ENCODE measurements around the gene VEPH1.

Gene VEPH1

DNA sequence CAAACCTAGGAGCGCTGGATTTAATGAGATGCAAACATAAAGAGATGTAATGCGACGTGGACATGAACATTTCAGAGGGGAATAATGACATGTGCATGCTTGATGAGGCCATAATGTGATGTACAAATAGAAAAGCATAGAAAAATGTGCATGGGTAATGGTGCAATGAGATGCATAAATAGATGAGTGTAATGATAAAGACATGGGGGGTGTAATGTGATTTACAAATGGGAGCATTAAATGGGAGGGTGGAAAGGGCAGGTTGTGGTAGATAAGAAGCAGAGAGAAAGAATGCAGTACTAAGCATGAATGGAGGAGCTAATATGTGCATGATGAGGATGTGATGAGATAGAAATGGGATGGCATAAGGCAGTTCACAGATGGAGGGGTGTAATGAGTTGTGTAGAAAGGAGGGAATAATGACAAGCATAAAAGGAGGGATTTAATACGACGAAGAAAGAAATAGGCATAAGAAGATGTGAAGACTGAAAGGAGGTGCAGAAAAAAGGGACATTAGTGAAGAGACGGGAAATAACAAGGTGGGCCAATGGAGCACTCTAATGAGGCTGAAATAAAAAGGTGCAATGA lies 205.8 kb downstream of the VEPH1 start:
- DNase-seq, result peak; percentile 13

DNA sequence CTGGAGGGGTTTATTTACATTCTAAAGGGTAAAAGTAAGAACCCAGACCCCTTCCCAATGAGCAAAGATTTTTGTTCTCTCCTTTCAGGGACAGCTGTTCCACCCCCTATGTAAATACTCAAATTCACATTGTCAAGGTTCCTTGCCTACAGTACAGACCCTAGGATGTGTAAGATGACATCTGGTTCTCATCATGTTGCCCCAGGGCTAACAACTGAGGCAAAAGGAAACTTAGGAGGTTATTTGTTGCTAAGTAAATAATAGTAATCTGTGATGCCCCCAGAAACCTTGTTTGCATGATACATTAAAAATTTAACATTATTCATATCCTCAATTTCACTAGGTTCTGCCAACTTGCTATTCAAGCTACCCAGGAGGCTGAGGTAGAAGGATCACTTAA lies 208.3 kb downstream of the VEPH1 start:
- DNase-seq, result no peak

DNA sequence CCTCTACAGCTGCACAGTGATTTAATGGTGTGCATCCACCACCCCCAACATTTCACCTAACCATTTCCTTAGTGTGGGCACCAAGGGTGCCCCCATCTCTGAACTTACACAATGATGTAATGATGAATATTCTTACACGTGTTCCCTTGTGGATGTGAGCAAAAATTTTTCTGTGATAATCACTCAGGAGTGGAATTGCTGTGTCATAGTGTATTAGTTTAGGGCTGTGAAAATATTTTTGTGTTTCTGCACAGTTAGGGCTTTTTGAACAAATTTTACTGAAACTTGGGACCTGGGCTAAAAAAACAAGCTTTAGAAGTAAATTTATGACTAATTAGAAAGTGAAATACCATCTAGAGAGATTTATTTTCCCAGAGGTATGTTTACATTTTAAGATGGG lies 208.7 kb downstream of the VEPH1 start:
- DNase-seq, result no peak

GRCh38 chr3:157290766-157291165 lies 212.4 kb downstream of the VEPH1 start:
- DNase-seq, result no peak

DNA sequence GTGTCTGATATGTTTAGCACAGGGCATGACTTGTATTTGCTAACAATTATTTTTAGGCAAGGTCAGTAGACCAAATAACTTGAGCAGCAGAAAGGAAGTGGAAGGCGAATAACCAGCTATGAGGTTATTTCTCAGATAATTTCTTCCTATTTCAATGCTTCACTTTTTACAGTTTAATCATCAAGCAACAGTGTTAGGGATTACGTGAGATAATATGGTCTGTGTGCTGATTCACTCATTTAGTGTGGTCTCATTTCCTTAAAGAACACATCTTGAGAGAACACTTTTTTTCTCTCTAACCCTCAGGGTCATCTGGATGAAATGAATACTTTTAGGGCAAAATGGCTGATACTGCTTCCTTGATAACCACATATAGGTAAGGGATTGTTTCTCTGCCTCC lies 217.2 kb downstream of the VEPH1 start:
- DNase-seq, result no peak

DNA sequence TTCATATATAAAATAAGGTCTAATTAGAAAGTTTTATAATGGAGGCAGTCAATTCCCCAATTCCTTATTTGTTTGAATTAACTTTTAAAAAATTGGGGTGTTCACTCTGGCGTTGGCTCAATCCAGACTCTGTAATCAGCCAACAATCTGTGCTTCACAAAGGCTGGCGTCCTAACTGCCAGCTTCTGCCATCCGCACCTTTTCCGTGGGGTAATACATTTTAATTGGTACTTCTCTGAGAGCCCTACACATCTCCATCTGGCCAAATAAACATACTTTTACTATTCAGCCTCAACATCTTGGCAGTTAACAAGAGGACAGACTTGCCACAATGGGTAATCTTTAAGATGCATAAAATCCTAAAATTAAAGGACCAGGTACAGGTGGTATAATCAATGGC lies 218.1 kb downstream of the VEPH1 start:
- DNase-seq, result no peak

- DNase-seq, result no peak
These were observed 218.5 kb downstream of the VEPH1 start for GRCh38 chr3:157284688-157285087.

- no peak for DNase-seq
These were observed 220.7 kb downstream of the VEPH1 start for GRCh38 chr3:157282261-157283191.

DNA sequence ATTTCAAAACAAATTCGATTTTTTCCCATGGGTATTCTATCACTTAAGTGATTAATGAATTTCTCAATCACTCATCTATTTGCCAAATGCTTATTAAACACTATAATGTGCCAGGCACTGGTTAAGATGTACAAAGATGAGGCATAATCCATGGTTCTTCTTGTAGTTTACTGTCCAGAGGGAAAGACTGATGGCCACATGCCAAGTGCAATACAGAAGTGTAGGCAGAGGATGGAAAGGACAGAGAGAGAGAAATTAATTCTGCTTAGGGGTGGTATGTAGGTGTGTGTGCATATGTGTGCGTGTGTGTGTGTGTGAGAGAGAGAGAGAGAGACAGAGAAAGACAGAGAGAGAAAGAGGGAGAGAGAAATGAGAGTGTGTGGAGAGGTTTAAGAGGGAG lies 222.4 kb downstream of the VEPH1 start:
- no peak for DNase-seq

DNA sequence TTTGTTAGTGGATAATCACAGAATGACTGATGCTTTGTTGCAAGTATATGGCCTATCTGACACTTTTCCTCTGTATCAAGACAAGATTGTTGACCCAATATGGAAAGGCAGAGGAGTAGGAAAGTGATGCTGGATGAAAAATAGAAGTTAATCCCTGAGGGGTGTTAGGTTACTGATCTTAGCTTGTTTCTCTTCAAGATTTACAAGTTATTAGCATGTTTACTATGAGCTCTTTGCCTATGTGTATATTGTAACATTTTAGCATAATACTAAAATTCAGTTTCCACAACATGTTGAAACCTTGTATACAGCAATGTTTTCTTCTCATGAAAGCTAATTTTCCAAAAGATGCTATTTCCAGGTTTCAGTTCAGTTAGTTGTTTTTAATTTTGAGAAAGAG lies 222.9 kb downstream of the VEPH1 start:
- DNase-seq, result no peak

DNA sequence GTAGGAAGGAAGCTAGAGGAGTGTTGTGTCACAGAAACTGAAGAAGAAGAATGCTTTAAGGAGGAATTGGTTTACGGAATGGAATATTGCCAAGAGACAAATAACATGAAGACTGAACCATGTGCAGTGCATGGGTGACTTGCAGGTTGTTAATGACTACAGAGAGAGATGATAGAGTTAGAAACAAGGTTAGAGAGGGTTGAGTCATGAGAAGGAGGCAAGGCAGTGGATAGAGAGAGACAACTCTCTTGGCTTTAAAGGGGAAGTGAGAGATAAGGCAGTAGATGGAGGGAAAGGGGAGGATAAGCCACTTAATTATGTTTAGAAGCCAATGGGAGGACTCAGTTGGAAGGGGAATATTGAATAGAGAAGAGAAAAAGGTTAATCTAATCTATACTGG lies 224.0 kb downstream of the VEPH1 start:
- DNase-seq, result no peak

- no peak for DNase-seq
These were observed 226.4 kb downstream of the VEPH1 start for GRCh38 chr3:157276801-157277200.

- DNase-seq, result no peak
These were observed 227.4 kb downstream of the VEPH1 start for GRCh38 chr3:157275832-157276231.

- no peak for DNase-seq
These were observed 228.5 kb downstream of the VEPH1 start for GRCh38 chr3:157274644-157275137.

DNA sequence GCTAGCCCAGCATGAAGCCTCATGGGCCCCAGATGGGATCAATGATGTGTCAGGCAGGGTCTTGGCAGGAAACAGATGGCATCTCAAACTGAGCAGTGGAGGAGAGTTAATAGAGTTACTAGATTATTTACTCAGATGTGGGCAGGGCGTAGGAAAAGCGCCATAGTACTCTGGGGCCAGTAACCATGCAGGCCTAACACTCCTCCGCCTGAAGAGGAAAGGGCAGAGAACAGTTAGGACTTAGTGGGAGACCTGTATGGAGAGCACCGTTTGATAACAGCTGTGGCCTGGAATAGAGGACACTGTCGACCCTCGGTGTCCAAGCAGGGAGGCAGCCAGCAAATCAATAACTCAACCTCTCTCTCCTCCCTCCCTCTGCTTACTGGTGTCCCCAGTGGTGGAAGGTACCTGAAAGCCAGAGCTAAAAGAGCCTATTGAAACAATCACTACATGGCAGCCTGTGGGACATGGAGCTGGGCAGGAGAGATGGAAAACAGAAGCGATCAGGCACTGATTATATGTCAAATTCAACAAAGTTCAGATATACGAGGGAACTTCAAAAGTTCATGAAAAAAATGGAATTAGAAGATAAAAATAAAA lies 231.8 kb downstream of the VEPH1 start:
- DNase-seq, result no peak

DNA sequence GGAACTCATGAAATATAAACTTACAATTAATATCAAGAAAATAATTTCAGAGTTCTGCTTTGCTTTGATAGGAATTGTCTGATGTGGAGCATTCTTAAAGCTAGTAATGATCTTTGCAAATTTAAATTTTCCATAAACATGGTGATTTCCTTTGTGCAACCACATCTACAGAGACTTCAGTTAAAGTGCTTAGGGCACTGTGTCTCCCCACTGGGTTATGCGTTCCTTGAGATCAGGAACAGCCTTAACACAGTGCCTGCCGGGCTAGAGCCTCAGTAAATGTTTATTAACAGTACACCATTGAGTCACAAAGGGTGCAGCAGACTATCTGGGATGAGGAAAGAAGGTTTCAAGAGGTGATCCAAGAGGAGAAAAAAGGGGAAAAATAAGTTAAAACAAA lies 235.2 kb downstream of the VEPH1 start:
- DNase-seq, result no peak

- no peak for DNase-seq
These were observed 237.3 kb downstream of the VEPH1 start for GRCh38 chr3:157265931-157266330.

- DNase-seq, result no peak
These were observed 240.2 kb downstream of the VEPH1 start for GRCh38 chr3:157263027-157263426.

GRCh38 chr3:157261000-157261399 lies 242.2 kb downstream of the VEPH1 start:
- no peak for DNase-seq

DNA sequence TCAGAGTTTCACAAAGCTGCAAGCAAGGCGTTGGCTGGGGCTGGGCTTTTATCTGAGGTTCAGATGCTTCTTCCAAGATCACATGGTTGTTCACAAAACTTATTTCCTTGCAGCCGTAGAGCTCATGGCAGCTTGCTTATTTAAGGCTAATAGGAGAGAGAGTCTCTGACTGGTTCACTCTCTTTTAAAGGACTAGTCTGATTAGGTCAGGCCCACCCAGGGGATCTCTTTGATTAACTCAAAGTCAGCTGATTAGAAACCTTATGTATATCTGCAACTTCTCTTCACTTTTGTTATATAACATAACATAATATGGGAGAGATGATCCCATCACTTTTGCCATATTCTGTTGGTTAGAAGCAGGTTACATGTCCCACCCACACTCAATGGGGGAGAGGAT lies 243.4 kb downstream of the VEPH1 start:
- no peak for DNase-seq

DNA sequence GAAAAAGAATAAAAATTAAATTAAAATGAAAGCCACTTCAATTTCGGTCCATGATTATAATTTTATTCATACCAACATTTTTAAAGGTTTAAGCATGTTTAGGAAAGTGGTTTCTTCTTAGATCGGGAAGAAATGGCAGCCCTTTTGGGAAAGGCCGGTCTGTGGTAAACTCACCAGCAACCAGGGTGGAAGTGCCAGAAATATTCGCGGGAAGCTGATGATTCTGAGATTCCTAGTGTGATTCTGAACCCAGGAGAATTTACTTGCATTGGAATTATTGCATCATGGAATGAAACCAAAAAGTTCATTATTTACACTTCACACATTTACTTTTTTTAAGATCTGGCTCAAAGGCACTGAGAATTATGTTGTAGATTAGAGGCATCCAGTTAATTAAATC lies 246.1 kb downstream of the VEPH1 start:
- DNase-seq, result no peak

- DNase-seq, result no peak
These were observed 247.4 kb downstream of the VEPH1 start for GRCh38 chr3:157255797-157256196.

GRCh38 chr3:157251685-157252084 lies 251.5 kb downstream of the VEPH1 start:
- no peak for DNase-seq

- no peak for DNase-seq
These were observed 253.6 kb downstream of the VEPH1 start for GRCh38 chr3:157249606-157250005.

Data from NCI-H1694 (cell line).